IPS DF 19.7 (cell line): ENCODE results near the gene TBX2.
"Not testable (repeated sequence)": the region's sequence is repeated elsewhere in the genome, so short reads cannot be mapped to it uniquely, and the experiment has no call there.

Source experiments
- DNase-seq: peaks from one replicate; pipeline ENCODE4 v3.0.0-alpha.2; 2013; ENCODE audit warnings: low read depth, low spot score

TBX2 gene

DNA sequence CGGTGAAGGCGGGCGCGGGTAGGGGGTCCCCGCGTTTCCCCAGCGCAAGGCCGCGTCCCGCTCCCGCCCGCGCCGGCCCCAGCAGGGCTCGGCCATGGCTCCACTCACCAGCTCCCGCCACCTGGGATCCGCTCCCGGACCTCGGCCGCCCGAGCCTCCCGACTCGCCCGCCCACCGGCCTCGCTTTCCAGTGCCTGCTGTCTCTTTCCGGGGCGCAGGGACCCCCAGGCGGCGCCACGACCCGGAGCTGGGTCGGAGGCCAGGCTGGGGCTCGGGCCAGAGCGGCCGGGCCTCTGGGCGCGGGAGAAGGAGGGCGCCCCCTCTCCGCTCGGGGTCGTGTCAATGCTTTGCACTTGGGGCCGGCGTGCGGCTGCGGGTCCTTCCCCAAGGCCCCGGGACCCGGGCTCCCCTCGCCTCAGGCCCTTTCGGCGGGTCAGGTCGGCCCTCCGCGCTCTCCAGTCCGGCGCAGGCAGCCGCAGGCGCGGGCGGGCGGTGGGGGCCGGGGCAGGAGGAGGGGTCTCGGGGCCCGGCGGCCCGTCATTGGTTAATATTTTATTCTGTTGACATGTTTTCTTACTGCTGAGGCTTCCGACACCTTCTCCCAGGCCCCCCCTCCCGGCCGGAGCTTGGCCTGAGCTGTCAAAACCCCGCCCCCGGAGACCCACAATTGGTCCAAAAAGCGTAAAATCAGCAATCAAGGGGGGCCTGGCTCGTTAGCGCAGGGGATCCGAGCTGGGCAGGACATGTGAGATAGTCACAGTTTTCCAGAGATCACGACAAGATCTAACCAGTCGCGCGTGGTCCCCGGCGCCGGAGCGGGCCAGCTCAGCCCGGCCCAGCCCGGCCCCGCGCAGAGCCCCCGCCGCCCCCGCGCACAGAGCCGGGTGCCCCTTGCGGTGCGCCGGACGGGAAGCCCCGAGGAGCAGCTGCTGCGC is at the start of gene TBX2:
Gene TBX2, plus strand, starts transcription at position 713 of the 935 bp plus-strand sequence. CDS start 334 bp downstream, outside the sequence.
- no peak for DNase-seq

DNA sequence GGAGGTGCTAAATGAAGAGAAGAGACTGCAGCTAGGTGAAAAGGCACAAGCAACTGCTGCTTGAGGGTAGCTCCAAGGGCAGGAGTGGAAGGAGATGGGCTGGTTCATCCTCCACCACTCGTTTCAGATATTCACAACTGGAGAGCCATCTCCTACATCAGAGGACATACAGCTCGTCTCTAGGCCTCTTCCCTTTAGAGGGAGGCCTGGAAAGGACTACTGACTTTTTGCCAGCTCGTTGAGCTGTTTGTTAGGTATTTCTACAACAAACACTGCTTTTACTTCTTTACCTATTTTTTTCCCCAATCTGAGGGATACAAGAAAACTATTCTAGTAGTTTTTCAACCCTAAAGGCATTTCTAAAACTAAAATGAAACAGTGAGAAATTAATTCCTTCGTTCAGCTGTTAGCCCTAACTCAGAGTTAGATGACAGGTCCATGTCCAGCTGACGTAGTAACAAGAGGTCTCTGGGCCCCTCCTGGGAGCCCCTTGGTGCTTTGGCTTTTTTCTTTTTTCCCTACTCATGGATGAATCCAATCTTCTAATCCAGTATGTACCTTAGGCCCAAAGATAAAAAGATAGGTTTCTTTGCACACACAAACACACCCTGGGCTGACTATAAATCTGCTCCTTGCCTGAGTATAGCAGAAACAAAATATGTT is 47.8 kb upstream of the TBX2 start:
- no peak for DNase-seq

DNA sequence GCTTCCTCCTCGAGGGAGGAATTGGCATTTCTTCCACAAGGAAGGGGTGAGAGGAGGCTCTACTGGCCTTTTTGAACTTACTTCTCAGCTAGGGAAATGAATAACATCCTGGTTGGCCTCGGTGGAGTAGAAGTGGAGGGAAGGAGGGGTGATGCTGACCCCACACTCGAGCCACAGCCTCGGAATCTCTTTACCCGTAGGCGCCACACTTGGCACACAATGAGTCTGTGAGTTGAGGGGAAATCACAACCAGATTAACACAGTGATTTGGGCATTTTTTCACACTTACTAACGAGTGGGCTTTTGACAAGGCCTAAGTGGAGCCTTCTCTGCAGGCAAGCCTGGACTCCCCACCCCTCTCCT is 47.3 kb upstream of the TBX2 start:
- DNase-seq: no peak

DNA sequence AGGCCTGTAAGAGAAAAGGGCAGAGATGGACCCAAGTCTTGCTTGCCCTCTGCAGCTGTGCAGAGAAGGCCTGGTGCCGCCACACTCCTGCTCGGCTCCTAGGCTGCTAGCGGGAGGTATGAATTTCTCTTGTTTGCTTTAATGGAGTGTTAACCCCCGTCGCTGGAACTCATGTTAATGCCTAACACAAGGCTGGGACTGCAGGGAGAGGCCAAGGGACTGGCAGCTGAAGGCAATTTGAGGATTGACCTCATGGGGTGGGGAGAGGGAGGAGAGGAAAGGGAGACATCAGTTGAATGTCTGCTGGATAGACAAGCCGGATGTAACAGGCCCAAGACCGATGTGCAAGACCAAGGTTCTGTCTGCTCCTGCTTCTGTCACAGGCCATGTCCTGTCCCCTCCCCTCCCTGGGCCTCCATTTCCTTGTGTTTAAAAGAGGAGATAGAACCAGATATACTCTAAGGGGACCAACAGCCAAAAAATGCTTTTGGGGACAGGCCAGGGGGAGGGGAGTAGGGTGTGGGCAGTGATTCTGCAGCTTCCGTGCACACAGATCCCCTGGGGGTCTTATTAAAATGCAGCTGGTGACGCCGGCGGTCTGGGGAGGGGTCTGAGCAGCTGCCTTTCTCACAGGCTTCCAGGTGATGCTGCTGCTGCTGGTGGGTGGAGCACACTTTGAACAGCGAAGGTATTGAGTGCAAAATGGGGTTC is 46.7 kb upstream of the TBX2 start:
- no peak for DNase-seq

DNA sequence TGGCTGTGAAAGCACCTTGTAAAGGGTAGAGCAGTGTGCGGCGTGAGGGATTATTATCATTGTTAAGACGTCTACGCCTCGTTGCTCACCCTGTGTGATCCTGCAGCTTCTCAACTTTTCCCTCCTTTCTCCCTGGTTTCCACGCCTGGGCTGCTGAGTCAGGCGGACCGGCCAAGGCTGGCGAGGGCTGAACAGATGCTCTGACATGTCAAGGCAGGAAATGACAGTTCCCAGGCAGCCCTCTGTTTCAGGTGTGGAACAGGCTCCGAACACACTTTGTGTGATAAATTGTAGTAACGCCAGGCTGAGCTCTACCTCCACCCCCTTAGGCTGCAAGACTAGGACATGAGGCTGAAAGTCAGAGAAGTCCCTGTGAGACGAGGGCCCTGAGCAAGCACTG is 46.0 kb upstream of the TBX2 start:
- DNase-seq: no peak

DNA sequence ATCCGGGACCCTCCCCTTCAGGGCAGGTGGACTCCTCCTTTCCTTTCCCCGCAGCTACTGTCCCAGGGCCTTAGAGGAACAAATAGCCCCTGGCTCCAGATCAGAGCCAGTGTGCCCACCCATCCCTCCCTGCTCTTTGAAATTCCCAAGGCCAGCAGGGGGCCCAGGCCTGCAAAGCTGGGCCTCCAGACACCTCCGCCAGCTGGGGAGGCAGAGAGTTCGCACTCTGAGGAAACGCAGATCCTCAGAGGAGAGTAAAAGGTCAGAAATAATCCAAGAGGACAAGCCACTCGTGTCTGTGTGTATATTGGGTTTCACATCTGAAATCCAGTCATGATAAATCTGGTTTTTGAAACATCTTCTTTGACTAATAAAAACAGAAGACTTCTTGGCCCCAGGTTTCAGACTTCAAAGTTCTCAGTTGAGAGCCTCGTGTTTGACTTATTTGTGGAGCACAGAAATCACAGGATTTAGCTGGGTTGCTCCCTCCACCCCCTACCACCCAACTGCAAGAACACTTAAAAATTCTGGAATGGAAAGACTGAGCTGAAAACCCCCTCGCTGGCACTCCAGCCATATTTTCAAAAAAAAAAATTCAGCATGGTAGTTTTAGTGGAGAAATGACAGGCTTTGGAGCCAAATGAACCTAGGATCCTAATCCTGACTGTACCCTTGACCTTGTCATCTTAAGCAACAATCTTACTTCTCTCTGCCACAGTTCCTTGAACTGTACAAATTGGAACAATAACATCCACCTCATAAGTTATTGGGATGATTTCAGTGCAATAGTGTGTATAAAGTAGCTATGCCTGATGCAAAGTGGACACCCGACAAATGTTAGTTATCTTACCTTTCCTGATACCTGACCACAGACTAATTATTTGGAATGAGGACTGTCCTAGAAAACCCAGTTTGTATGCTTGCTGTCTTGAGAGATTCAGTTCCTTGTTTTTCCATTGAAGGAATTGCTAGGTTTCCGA is 44.5 kb upstream of the TBX2 start:
- no peak for DNase-seq

DNA sequence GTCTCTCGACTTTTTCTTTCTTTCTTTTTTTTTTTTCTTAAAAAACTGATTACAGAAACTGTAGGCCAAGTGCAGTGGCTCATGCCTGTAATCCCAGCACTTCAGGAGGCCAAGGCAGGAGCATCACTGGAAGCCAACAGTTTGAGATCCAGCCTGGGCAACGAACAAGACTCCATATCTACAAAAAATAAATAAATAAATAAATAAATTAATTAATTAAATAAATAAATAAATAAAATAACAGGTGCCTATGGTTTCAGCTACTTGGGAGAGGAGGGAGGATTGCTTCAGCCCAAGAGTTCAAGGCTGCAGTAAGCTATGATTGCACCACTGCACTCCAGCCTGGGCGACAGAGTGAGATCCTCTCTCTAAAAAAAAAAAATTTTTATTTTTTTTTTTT is 42.6 kb upstream of the TBX2 start:
- DNase-seq: not testable (repeated sequence)

DNA sequence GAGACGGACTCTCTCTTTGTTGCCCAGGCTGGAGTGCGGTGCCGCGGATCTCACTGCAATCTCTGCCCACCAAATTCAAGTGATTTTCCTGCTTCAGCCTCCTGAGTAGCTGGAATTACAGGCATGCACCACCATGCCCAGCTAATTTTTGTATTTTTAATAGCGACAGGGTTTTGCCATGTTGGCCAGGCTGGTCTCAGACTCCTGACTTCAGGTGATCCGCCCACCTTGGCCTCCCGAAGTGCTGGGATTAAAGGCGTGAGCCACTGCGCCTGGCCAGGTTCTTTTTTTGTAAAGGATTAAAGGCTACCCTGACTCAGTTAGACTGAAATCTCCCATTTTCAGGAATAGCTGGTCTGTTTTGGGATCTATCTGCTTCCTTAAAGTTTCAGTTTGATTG is 40.1 kb upstream of the TBX2 start:
- DNase-seq: not testable (repeated sequence)

DNA sequence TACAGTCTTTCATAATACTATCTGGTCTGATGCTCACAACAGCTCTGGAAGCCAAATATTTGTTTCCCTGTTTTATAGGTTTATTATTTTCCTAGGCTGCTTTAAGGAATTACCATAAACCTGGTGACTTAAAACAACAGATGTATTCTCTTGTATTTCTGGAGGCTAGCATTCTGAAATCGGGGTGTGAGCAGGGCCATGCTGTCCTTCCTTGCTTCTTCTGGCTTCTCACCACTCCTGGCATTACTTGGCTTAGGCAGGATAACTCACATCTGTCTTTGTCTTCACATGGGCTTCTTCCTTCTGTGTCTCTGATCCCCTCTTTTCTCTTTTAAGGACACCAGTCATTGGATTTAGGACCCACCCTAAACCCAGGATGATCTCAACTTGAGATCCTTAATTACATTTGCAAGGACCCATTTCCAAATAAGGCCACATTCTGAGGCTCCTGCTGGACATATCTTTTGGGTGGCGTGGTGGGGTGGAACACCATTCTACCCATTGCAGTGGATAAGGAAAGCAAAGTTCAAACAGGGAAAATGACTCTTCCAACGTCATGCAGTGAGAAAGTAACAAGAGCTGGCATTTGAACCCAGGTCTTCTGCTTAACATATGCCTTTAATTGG is 39.2 kb upstream of the TBX2 start:
- DNase-seq: no peak

DNA sequence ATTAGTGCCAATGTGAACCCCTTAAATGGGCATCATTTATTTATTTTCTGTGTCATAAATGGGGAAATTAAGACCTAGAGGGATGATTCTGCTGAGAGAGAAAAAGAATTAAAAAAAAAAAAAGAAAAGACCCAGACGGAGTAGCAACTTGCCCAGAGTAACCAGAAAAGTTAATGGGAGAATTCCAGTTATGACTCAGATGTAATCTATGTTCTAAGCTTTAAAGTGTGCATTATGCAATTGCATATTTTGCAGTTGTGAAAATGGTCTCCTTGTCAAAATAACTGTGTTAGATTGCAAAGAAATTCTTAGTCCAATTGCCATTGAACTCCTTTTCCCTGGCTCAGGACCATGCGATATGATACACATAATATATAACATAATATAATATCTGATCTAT is 38.6 kb upstream of the TBX2 start:
- DNase-seq: no peak

DNA sequence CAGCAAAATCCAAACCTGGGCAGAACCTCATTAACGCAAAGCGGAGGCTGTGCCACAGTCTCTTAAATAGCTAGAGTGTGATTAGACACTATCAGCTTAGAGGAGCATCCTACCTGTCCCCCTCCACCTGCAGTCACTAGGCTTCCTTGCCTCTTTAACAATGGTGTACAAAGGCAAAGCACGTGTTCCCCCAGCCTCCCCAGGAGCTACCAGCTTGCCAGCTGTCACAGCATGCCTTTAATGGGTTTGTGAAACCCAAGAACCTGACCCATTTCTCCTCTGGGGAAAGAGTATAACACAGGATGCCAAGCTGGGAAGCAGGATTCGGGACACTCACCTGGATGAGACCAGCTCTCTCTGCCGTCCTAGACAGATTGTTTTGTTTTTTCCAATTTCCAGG is 37.2 kb upstream of the TBX2 start:
- DNase-seq: no peak

DNA sequence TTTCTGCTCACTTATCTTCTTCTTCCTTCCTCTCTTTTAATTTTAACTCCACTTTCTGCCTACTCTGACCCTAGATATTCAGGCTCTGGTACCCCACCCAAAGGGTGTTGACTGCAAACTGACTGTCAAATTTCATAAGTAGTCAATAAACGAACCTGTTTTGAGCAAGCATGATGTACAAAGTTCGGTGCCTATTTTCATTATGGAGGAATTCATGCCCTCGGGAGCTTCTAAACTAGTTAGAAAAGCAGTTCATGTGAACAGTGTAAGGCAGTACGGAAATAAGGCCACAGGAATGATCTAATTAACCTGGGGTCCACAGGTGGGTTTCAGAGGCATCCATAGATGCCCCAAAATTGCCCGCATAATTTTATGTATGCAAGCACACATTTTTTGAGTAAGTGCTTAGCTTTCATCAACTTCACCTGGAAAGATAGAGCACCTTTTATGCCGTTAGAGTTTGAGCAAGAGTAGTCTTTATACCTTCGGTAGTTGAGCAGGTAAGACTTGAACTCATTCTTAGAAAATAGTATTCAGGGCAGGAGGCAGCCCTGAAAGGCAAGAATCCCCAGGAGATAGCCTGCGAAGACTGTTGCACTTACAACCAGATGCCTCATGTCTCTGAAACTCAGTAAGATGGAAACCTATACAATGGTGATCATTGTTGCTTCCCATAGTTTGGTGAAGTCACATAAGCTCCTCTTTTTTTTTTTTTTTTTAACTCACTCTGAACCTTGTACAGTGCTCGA is 36.6 kb upstream of the TBX2 start:
- no peak for DNase-seq

DNA sequence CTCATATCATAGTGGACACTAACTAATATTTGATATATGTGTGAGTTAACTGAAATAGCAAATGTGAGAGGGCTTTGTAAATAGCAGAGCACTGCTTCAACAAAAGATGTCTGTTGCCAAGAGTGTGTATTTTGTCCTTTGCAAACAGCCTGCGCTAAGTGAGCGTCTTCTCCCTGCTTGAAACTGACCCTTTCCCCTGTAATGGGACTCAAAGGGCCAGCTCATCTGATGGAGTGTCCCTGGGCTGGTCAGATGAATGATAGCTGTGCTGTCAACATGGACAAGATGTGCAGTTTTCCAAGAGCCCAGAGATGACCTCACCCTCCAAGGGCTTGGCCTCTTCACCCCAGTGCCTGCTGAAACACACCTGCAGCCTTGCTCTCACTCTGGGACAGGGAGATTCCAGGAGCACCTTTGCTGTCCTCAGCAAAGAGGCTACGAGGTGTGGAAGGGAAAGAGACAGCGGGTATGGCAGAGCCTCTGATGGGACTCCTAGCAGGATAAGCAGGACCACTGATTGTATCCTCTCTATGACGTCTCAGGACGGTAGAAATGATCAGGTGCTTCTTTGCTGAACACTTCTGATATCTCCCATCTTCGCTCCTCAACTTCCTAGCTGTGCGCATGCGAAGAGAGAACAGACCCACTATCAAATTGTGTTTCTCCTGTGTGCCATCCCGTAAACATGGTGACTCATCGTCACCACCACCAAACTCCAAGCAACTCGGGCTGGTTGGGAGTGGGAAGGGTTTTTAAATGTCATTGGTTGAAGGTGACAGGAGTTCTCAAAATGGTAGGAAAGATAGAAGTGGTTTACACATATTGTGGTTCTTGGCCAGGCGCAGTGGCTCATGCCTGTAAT is 35.8 kb upstream of the TBX2 start:
- DNase-seq: no peak

DNA sequence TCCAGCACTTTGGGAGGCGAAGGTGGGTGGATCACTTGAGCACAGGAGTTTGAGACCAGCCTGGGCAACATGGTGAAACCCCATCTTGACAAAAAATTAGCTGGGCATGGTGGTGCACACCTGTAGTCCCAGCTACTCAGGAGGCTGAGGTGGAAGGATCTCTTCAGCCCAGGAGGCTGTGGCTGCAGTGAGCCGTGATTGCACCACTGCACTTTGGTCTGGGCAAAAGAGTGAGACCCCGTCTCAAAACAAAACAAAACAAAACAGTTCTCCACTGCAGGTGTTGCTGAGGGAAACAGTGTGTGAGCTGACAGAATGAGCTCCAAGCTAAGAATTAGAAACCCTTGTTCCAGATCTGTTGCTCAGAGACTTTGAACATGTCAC is 35.2 kb upstream of the TBX2 start:
- DNase-seq: no peak

DNA sequence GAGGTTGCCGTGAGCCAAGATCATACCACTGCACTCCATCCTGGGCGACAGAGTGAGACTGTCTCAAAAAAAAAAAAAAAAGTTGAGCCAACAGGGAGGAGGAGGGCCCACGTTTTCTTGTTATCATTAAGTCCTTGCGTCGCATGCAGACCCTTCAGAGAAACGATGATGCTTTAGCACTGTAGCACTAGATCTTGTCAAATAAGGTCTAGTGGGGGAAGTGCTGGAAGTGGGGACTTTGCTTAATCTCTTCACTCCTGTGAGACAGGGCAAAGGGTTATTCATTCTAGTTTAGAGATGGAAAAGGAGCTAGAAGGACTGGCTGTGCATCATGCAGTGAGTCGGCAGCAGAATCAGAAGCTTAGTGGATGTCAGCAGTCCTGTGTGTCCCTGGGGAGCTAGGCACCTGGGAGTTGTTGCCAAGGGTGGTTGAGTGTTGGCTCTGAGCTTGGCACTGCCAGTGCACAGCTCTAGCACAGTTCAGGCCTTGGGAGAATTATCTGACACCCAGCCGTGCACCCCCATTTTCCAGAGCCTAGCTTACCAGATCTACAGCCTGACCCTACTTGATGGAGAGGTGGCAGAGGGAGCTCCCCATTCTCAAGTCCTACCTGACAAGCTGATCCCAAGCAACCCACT is 33.4 kb upstream of the TBX2 start:
- no peak for DNase-seq

DNA sequence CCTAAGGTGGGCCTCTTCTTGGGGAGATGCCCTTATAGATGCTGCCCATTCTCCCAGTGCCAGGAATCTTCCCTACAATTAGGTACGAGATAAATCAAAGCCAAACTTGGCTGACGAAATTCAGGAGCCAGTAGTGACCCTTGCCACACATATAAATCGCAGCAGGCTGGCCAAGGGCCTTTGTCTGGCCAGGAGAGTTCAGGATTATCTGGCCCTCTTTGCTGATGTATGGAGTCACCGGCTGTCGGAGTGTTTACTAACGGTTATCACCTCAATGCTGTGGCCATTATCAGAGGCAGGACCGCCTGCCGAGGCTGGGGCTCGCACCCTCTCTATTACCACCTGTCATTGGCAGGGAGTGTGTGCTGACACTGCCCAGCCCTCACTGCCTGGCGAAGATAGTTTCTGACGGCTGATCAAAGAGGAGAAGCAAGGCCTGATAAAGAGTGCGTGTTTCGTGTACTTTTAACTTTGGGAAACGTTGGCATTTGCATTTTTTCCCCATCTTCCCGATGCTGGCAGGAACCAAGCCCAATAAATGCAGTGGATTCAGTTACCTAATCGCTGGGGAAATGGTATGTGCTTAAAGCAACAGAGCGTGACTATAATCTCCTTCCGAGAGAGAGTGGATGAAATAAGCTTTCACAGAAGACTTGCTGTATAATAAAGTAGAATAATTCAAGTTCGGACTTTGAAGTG is 32.8 kb upstream of the TBX2 start:
- DNase-seq: no peak

DNA sequence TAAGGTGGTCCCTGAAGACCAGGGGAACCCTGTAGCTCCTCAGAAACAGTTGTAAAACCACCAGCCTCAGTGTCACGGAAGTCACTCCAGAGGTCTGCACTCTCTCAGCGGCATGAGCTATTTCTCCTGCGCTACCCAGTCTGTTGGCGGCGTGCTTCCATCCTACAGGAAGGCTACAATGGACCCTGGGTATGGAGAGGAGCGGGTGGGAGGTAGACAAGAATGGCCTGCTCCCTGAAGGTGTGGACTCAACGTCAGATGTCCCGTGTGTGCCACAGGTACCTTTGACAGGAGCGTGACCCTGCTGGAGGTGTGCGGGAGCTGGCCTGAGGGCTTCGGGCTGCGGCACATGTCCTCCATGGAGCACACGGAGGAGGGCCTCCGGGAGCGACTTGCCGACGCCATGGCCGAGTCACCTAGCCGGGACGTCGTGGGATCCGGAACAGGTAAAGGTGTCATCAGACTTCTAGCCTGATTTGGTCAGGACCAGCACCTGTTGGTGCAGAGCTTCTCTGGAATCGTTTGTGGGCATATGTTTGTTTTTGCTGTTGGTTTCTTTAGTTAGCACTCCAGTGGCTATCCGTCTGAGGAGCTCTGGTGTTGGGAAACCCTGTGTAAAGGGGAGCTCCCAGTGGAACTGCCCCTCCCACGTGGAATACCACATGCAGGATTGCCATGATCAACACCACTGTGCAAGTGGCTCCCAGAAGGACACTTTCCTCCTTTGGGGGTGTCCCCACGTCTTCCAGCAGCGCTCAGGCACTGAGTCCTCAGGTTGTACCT is 31.4 kb upstream of the TBX2 start:
- no peak for DNase-seq
